ENCODE results near the gene MPHOSPH10.

DNA sequence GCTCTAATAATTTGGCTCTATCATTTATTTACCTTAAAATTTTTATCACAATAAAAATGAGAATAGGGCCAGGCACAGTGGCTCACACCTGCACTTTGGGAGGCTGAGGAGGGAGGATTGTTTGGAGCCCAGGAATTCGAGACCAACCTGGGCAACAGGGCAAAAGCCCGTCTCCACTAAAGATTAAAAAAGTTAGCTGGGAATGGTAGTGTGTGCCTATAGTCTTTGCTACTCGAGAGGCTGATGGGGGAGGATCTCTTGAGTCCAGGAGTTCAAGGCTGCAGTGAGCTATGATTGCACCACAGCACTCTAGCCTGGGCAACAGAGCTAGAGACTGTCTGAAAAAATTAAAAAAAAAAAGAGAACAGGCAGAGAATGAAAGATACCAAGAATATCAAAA lies 5.7 kb downstream of the MPHOSPH10 start:
- TF ChIP-seq, protein P1, sequence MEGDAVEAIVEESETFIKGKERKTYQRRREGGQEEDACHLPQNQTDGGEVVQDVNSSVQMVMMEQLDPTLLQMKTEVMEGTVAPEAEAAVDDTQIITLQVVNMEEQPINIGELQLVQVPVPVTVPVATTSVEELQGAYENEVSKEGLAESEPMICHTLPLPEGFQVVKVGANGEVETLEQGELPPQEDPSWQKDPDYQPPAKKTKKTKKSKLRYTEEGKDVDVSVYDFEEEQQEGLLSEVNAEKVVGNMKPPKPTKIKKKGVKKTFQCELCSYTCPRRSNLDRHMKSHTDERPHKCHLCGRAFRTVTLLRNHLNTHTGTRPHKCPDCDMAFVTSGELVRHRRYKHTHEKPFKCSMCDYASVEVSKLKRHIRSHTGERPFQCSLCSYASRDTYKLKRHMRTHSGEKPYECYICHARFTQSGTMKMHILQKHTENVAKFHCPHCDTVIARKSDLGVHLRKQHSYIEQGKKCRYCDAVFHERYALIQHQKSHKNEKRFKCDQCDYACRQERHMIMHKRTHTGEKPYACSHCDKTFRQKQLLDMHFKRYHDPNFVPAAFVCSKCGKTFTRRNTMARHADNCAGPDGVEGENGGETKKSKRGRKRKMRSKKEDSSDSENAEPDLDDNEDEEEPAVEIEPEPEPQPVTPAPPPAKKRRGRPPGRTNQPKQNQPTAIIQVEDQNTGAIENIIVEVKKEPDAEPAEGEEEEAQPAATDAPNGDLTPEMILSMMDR (IDR thresholded peaks at IDR 0.05) = no peak
- TF ChIP-seq POLR2A (IDR thresholded peaks at IDR 0.05) = no peak

All from body of pancreas (tissue), 4 donors.